HEK293 (cell line): Measurements from ENCODE around the gene STK24.

Experiments
- CTCF ChIA-PET: fragments of 350-600 bp; formaldehyde crosslinking; extraction: SDS; loops from one replicate; lab custom pipeline; 2021; ENCODE audit warnings: antibody characterized with exemption; lab: Yijun Ruan, JAX
- POLR2A ChIA-PET: fragments of 300-600 bp; formaldehyde crosslinking; extraction: SDS; loops from one replicate; lab custom pipeline; 2020; ENCODE audit warnings: antibody characterized with exemption, inconsistent platforms; lab: Yijun Ruan, JAX
- H3K27ac ChIP-seq: fragments of 200-500 bp; sonication (Bioruptor generic); 2 replicates; pipeline ENCODE4 v1.5.1; 2014; ENCODE audit warnings: low read depth, low read length, control low read depth, inconsistent platforms; ENCODE audit errors: extremely low read depth
- H3K36me3 ChIP-seq, 2 experiments: fragments of 200-500 bp in 1 of 2; sonication (Bioruptor generic) in 1 of 2; 1 replicate in 1 of 2; 2 replicates in 1 of 2; pipeline ENCODE4 v1.5.1; 2014 to 2017; ENCODE audit warnings: inconsistent platforms in 2 of 2, low read length in 2 of 2; ENCODE audit not compliant: control insufficient read depth in 2 of 2, insufficient read depth in 1 of 2
- H3K4me1 ChIP-seq: fragments of 200-500 bp; sonication (Bioruptor generic); 2 replicates; pipeline ENCODE4 v1.5.1; 2014; ENCODE audit warnings: mild to moderate bottlenecking, low read length, inconsistent platforms; ENCODE audit not compliant: control insufficient read depth, insufficient read depth
- H3K4me3 ChIP-seq: 2 replicates; pipeline ENCODE4 v1.5.1; 2011; ENCODE audit warnings: low read depth, mild to moderate bottlenecking, control low read depth, low read length, moderate library complexity
- H3K9me3 ChIP-seq: fragments of 200-500 bp; sonication (Bioruptor generic); 2 replicates; pipeline ENCODE4 v1.5.1; 2014; ENCODE audit warnings: low read depth, low read length, inconsistent platforms; ENCODE audit not compliant: control insufficient read depth, insufficient read depth
- KLF16 ChIP-seq: fragments of 450-650 bp; formaldehyde crosslinking; IDR thresholded peaks from 2 replicates; pipeline ENCODE4 v1.5.1; 2017; ENCODE audit warnings: missing biosample characterization, missing genetic modification characterization
- PRDM10 ChIP-seq: fragments of 450-650 bp; formaldehyde crosslinking; IDR thresholded peaks from 2 replicates; pipeline ENCODE4 v1.5.1; 2016; ENCODE audit warnings: missing biosample characterization, missing genetic modification characterization
- REPIN1 ChIP-seq: fragments of 450-650 bp; formaldehyde crosslinking; IDR thresholded peaks from 2 replicates; pipeline ENCODE4 v1.5.1; 2017; ENCODE audit warnings: missing biosample characterization, missing genetic modification characterization, low read depth
- YY2 ChIP-seq: fragments of 450-650 bp; formaldehyde crosslinking; IDR thresholded peaks from 2 replicates; pipeline ENCODE4 v1.5.1; 2016; ENCODE audit warnings: missing biosample characterization, missing genetic modification characterization
- ZBTB17 ChIP-seq: fragments of 450-650 bp; formaldehyde crosslinking; IDR thresholded peaks from 2 replicates; pipeline ENCODE4 v1.5.1; 2016; ENCODE audit warnings: missing biosample characterization, missing genetic modification characterization
- ZBTB20 ChIP-seq: fragments of 450-650 bp; formaldehyde crosslinking; IDR thresholded peaks from 2 replicates; pipeline ENCODE4 v1.5.1; 2016; ENCODE audit warnings: missing biosample characterization, missing genetic modification characterization
- ZIC2 ChIP-seq: fragments of 450-650 bp; formaldehyde crosslinking; IDR thresholded peaks from 2 replicates; pipeline ENCODE4 v1.5.1; 2016; ENCODE audit warnings: missing biosample characterization, missing genetic modification characterization
- ZNF133 ChIP-seq: fragments of 450-650 bp; formaldehyde crosslinking; IDR thresholded peaks from 2 replicates; pipeline ENCODE4 v1.5.1; 2016; ENCODE audit warnings: missing biosample characterization, missing genetic modification characterization
- ZNF214 ChIP-seq: fragments of 450-650 bp; formaldehyde crosslinking; IDR thresholded peaks from 2 replicates; pipeline ENCODE4 v1.5.1; 2017; ENCODE audit warnings: missing biosample characterization, mild to moderate bottlenecking, missing genetic modification characterization, borderline replicate concordance
- ZNF341 ChIP-seq: fragments of 450-650 bp; formaldehyde crosslinking; IDR thresholded peaks from 2 replicates; pipeline ENCODE4; 2016; ENCODE audit warnings: low read depth, missing biosample characterization, missing genetic modification characterization
- ZNF366 ChIP-seq: fragments of 450-650 bp; formaldehyde crosslinking; conservative IDR thresholded peaks from 2 replicates; pipeline ENCODE4 v1.5.1; 2016; ENCODE audit warnings: missing biosample characterization, missing genetic modification characterization
- ZNF404 ChIP-seq: fragments of 450-650 bp; formaldehyde crosslinking; IDR thresholded peaks from 2 replicates; pipeline ENCODE4 v1.5.1; 2017; ENCODE audit warnings: missing biosample characterization, missing genetic modification characterization
- ZNF48 ChIP-seq: fragments of 450-650 bp; formaldehyde crosslinking; IDR thresholded peaks from 2 replicates; pipeline ENCODE4 v1.5.1; 2016; ENCODE audit warnings: missing biosample characterization, missing genetic modification characterization
- ZNF513 ChIP-seq: fragments of 450-650 bp; IDR thresholded peaks from 2 replicates; pipeline ENCODE4 v1.5.1; 2018; ENCODE audit warnings: missing biosample characterization, missing genetic modification characterization
- ZNF514 ChIP-seq: fragments of 450-650 bp; formaldehyde crosslinking; IDR thresholded peaks from 2 replicates; pipeline ENCODE4 v1.5.1; 2016; ENCODE audit warnings: missing biosample characterization, missing genetic modification characterization
- ZNF654 ChIP-seq: fragments of 450-650 bp; formaldehyde crosslinking; IDR thresholded peaks from 2 replicates; pipeline ENCODE4 v1.5.1; 2016; ENCODE audit warnings: low read depth, missing biosample characterization, missing genetic modification characterization
- ZNF792 ChIP-seq: fragments of 450-650 bp; formaldehyde crosslinking; IDR thresholded peaks from 2 replicates; pipeline ENCODE4 v1.5.1; 2016; ENCODE audit warnings: missing biosample characterization, missing genetic modification characterization
- TF ChIP-seq, protein P1 (sequence below): fragments of 450-650 bp; formaldehyde crosslinking; IDR thresholded peaks from 2 replicates; pipeline ENCODE4 v1.5.1; 2017; ENCODE audit warnings: missing biosample characterization, missing genetic modification characterization
- TF ChIP-seq, protein P2 (sequence below): fragments of 450-650 bp; formaldehyde crosslinking; IDR thresholded peaks from 2 replicates; pipeline ENCODE4 v1.5.1; 2016; ENCODE audit warnings: missing biosample characterization, missing genetic modification characterization

Gene STK24

DNA sequence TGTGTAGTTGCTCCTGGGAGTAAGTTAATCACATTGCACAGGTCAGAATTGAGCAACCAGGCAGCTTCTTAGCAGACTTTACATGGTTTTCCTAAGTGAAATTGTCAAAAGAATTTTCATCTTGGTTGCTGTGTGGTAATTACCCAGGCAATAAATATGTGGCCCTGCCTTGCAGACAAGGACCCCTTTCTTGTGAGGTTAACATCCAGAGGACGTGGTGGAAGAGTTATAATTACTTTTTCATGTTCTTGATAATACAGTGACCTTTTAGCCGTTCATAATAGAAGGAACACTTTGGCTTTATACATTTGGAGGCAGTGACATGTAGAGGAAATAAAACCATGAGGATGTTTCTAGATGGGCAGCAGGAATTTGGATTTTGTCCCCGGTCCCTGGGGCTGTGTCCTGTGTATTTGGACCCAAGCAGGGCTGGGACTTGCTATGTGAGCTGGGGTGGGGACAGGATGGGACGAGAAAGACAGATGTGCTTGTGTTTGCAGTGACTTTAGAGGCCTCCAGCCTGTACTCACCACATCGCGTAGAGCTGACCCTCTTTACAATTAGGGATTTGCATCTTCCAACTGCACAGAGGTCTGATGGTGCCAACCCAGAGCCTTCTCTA lies 156.2 kb downstream of the STK24 start (continued):
- TF ChIP-seq PRDM10 (no peak), ZNF341 (tag by site-specific recombination) (no peak), ZNF48 (tag by site-specific recombination) (no peak), YY2 (tag by site-specific recombination) (no peak), ZNF513 (no peak)
- TF ChIP-seq, protein P1, sequence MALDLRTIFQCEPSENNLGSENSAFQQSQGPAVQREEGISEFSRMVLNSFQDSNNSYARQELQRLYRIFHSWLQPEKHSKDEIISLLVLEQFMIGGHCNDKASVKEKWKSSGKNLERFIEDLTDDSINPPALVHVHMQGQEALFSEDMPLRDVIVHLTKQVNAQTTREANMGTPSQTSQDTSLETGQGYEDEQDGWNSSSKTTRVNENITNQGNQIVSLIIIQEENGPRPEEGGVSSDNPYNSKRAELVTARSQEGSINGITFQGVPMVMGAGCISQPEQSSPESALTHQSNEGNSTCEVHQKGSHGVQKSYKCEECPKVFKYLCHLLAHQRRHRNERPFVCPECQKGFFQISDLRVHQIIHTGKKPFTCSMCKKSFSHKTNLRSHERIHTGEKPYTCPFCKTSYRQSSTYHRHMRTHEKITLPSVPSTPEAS (tag by site-specific recombination) = no peak

DNA sequence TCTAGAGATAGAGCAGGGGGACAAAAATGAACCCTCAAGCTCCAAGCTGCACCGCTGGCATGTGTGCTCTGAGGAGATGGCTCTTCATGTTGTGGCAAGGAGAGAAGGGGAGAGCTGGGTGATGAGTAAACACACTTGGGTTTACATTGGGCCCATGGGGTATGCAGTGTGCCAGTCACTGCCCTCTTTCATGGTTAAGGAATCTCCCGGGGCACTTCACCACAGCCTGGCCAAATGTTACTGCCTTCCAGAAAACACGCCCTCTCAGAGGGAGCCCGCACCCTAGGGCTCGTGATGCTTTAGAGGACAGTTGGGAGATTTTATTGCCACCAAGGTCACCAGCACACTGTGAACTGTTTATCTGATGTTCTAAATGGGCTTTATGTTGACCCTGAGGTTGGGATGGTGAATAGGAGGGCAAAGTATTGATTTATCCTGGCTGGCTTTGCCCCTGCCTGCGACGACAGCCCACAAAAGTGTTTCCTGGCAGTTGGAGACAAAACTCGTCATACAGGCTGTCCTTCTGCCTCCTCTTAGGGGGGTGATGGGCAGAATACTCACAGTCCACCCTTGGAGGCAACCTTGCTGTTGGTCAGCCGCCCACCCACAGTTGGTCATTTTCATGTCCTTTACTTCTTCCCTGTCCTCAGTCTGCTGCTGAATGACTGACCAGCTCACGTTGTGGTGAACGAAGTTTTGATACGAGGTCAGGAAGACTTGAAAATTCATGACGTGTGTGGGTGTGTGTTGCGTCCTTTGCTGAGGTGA lies 156.9 kb downstream of the STK24 start:
- POLR2A ChIA-PET = interaction anchor here (0.5 kb wide), 1 partner anchor 18 kb away, joined by 3 read pairs; no protein-coding TSS in a partner anchor

DNA sequence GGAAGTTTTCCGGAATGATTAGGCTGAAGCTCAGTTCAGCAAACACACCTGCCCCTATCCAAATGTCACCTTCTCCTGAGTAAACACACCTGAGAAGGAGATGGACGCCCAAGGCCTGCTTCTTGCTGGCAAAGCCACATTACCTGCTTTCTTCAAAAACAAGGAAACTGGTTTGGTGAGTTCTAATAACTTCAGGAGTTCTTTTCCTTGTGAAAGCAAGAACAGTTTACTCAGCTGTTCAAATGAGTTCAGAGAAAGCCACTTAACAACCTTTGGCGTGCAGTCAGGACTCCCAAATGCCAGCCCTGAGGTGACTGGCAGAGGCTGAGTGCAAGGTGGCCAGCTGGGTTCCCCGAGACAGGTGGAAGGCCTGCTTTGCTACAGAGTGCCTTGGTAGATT lies 160.5 kb downstream of the STK24 start:
- ChIA-PET CTCF (interaction anchor here (0.9 kb wide), 1 partner anchor 10 kb away, joined by 5 read pairs; no protein-coding TSS in a partner anchor), POLR2A (no interaction called here)
- TF ChIP-seq ZBTB20 (tag by site-specific recombination) = no peak
- TF ChIP-seq ZNF514 (tag by site-specific recombination) = no peak
- no peak for TF ChIP-seq ZNF366 (tag by site-specific recombination)
- TF ChIP-seq, protein P2, sequence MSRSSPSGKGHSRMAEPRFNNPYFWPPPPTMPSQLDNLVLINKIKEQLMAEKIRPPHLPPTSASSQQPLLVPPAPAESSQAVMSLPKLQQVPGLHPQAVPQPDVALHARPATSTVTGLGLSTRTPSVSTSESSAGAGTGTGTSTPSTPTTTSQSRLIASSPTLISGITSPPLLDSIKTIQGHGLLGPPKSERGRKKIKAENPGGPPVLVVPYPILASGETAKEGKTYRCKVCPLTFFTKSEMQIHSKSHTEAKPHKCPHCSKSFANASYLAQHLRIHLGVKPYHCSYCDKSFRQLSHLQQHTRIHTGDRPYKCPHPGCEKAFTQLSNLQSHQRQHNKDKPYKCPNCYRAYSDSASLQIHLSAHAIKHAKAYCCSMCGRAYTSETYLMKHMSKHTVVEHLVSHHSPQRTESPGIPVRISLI (tag by site-specific recombination) = no peak
- TF ChIP-seq ZBTB17 (tag by site-specific recombination) = no peak
- TF ChIP-seq ZNF654 (tag by site-specific recombination) = no peak
- no peak for TF ChIP-seq ZNF214
- no peak for TF ChIP-seq ZNF133 (tag by site-specific recombination)
- TF ChIP-seq KLF16 (tag by site-specific recombination) = no peak
- no peak for TF ChIP-seq ZNF404 (tag by site-specific recombination)
- TF ChIP-seq REPIN1 (tag by site-specific recombination) = no peak
- H3K4me1 ChIP-seq = no peaks in the 10 kb centered on the region
- H3K36me3 ChIP-seq = peaks cover 0 to 14% of the 10 kb centered on the region in 2 experiments; a peak in 1 of 3 replicates
- no peaks in the 10 kb centered on the region for H3K9me3 ChIP-seq
- H3K4me3 ChIP-seq = no peak overlapping the region
- no peak overlapping the region for H3K27ac ChIP-seq

More for the DNA sequence above, 156.9 kb downstream of the STK24 start:
- H3K4me3 ChIP-seq = no peak overlapping the region
- H3K4me1 ChIP-seq = no peaks in the 10 kb centered on the region
- H3K9me3 ChIP-seq = no peaks in the 10 kb centered on the region
- CTCF ChIA-PET = interaction anchor here (0.7 kb wide), 1 partner anchor 214 kb away, joined by 3 read pairs; no protein-coding TSS in a partner anchor
- peaks cover 0 to 6% of the 10 kb centered on the region in 2 experiments; a peak in 1 of 3 replicates for H3K36me3 ChIP-seq
- no peak overlapping the region for H3K27ac ChIP-seq
- TF ChIP-seq ZNF792 (tag by site-specific recombination) = no peak
- peak; percentile 39; the same call in 1 of the 2 replicates for TF ChIP-seq ZIC2
